Measurements from ENCODE around the gene KCNQ1.

DNA sequence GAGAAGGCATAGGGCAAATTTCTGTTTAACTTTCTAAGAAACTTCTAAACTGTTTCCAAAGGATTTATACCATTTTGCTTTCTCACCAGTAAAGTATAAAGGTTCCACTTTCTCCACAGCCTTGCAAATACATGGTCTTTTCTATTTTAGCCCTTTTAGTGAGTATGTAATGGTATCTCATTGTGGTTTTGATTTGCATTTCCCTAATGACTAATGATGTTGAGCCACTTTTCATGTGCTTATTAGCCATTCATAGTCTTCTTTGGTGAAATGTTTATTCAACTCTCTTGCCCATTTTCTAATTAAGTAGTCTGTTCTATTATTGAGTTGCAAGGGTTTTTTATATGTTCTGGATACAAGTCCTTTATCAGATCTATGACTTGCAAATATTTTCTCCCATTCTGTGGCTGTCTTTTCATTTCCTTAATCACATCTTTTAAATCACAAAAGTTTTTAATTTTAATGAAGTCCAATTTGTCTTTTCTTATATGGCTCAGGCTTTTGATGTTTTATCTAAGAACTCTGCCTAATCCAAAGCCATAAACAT, 338.8 kb downstream of the KCNQ1 start:
- TF ChIP-seq, protein P1, sequence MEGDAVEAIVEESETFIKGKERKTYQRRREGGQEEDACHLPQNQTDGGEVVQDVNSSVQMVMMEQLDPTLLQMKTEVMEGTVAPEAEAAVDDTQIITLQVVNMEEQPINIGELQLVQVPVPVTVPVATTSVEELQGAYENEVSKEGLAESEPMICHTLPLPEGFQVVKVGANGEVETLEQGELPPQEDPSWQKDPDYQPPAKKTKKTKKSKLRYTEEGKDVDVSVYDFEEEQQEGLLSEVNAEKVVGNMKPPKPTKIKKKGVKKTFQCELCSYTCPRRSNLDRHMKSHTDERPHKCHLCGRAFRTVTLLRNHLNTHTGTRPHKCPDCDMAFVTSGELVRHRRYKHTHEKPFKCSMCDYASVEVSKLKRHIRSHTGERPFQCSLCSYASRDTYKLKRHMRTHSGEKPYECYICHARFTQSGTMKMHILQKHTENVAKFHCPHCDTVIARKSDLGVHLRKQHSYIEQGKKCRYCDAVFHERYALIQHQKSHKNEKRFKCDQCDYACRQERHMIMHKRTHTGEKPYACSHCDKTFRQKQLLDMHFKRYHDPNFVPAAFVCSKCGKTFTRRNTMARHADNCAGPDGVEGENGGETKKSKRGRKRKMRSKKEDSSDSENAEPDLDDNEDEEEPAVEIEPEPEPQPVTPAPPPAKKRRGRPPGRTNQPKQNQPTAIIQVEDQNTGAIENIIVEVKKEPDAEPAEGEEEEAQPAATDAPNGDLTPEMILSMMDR (IDR thresholded peaks at IDR 0.05) = no peak
- TF ChIP-seq POLR2A (IDR thresholded peaks at IDR 0.05) (no peak), POLR2AphosphoS5 (IDR thresholded peaks at IDR 0.05) (no peak)

Measured in upper lobe of left lung (tissue), 4 donors.